Gastrocnemius medialis (tissue), 4 donors: ENCODE measurements around the gene BCOR.

Experiments
- CTCF ChIP-seq, 5 experiments: fragments of 450-650 bp in 3 of 5; fragments of 200-600 bp in 2 of 5; sonication (generic) in 2 of 5; IDR thresholded peaks in 4 of 5; conservative IDR thresholded peaks in 1 of 5; 1 replicate in 4 of 5; 2 replicates in 1 of 5; pipeline ENCODE4 v1.5.1; 2016 to 2019; ENCODE audit warnings: antibody characterized with exemption in 5 of 5, mild to moderate bottlenecking in 3 of 5, moderate library complexity in 3 of 5
- POLR2A ChIP-seq, 2 donors: fragments of 450-650 bp; IDR thresholded peaks; one replicate each; pipeline ENCODE4 v1.6.1; 2017; ENCODE audit warnings: antibody characterized with exemption in 2 of 2, mild to moderate bottlenecking in 2 of 2, moderate library complexity in 2 of 2

GRCh38 chrX:40003428-40004245, 94.1 kb downstream of the BCOR start:
- TF ChIP-seq CTCF (IDR thresholded peaks at IDR 0.05 in 4 of 5, conservative IDR thresholded peaks at IDR 0.05 in 1 of 5), result no peak
- TF ChIP-seq POLR2A (IDR thresholded peaks at IDR 0.05), result no peak
